Fibroblast of villous mesenchyme (primary cell): ENCODE data around the gene WDR31. TPM values are rescaled to one million over a fixed set of nuclear protein-coding genes. Genes with fewer than 3 reads are reported as not detected.
A peak's percentile ranks its signal among the peaks of the same experiment; 100 is the strongest.

Experiments
- DNase-seq: peaks from one replicate; pipeline ENCODE4 v3.0.0-alpha.2; 2010; ENCODE audit warnings: low read depth
- H3K4me3 ChIP-seq: 2 replicates; pipeline ENCODE4 v1.5.1; 2011; ENCODE audit warnings: low read depth, mild to moderate bottlenecking, low read length
- total RNA-seq: library from RNA; depleted of rRNA; stranded (reverse); fragments of >200 nt; gene quantifications from 2 replicates; pipeline ENCODE4 v1.2.3, GENCODE V29; 2012
- TF ChIP-seq, protein P1 (sequence below): IDR thresholded peaks from 2 replicates; pipeline ENCODE4 v1.5.1; 2012; ENCODE audit warnings: low read depth, mild to moderate bottlenecking, low read length; ENCODE audit not compliant: insufficient read depth

The WDR31 gene
- total RNA-seq, 1 donor, result 0.86 TPM

GRCh38 chr9:113345671-113346070 lies 5.6 kb upstream of the WDR31 start:
- DNase-seq, result no peak
- TF ChIP-seq, protein P1, sequence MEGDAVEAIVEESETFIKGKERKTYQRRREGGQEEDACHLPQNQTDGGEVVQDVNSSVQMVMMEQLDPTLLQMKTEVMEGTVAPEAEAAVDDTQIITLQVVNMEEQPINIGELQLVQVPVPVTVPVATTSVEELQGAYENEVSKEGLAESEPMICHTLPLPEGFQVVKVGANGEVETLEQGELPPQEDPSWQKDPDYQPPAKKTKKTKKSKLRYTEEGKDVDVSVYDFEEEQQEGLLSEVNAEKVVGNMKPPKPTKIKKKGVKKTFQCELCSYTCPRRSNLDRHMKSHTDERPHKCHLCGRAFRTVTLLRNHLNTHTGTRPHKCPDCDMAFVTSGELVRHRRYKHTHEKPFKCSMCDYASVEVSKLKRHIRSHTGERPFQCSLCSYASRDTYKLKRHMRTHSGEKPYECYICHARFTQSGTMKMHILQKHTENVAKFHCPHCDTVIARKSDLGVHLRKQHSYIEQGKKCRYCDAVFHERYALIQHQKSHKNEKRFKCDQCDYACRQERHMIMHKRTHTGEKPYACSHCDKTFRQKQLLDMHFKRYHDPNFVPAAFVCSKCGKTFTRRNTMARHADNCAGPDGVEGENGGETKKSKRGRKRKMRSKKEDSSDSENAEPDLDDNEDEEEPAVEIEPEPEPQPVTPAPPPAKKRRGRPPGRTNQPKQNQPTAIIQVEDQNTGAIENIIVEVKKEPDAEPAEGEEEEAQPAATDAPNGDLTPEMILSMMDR, result no peak

GRCh38 chr9:113345190-113345589 lies 5.1 kb upstream of the WDR31 start:
- no peak overlapping the region for H3K4me3 ChIP-seq
- DNase-seq, result no peak
- TF ChIP-seq, protein P1, result no peak

More at GRCh38 chr9:113345671-113346070, 5.6 kb upstream of the WDR31 start:
- H3K4me3 ChIP-seq, result no peak overlapping the region

GRCh38 chr9:113343732-113344231 lies 3.7 kb upstream of the WDR31 start:
- TF ChIP-seq, protein P1, result no peak
- peak; percentile 79 for DNase-seq
- H3K4me3 ChIP-seq, result no peak overlapping the region

DNA sequence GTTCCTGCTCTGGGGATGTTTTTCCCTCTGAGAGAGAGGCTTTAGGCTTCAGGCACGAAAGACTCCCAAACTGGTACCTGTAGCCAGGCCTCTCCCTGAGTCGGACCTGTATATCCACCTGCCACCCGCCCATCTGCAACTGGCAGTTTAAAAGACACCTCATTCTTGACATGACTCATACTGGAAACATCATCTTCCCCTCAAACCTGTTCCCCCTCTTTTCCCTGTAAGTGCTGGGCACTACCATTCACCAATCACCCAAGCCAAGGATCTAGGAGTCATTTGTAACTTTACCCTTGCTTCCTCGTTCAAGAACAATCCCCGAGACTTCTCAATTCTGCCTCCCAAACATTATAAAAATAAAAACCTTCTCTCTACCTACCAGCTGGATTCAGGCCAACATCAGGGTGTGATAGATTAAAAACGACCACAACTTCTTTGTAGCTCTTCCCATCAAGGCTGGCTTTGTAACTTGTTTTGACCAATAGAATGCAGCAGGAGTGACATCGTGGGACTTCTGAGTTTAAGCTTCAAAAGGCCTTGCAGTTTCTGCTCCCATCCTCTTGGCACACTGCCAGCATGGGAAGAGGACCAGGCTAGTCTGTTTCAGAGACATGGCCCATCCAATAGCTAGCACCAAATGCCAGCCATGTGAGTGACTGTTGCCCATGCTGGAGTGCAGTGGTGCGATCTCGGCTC lies 1.8 kb upstream of the WDR31 start:
- TF ChIP-seq, protein P1, result no peak
- no peak for DNase-seq

GRCh38 chr9:113337714-113338113 lies 2.4 kb downstream of the WDR31 start:
- TF ChIP-seq, protein P1, result no peak
- H3K4me3 ChIP-seq, result no peak overlapping the region
- no peak for DNase-seq

More for the DNA sequence above, 1.8 kb upstream of the WDR31 start:
- H3K4me3 ChIP-seq, result no peak overlapping the region

GRCh38 chr9:113331780-113332179 lies 8.3 kb downstream of the WDR31 start:
- DNase-seq, result no peak
- TF ChIP-seq, protein P1, result no peak
- H3K4me3 ChIP-seq, result no peak overlapping the region
